Measurements from ENCODE around the gene SLBP. TPM values are rescaled to one million over a fixed set of nuclear protein-coding genes. Genes with fewer than 3 reads are reported as not detected.

SLBP gene
- total and polyA plus RNA-seq, 10 of the 15 experiments (the other 5 are each of a cell fraction or from before 2014, with no cell fraction given), result 94.4 to 278 (median 158) TPM

- Histone ChIP-seq H3K27me3 (replicated peaks in 1 of 2; ENCODE audit: control insufficient read depth in 2 of 2, insufficient read depth in 2 of 2, low read length in 1 of 2) (no peaks in the 10 kb centered on the region), H3K27ac (ENCODE audit: control insufficient read depth, insufficient read depth) (no peak overlapping the region), H3K9ac (ENCODE audit: control insufficient read depth, insufficient read depth, low read length) (no peak overlapping the region), H3K9me3 (replicated peaks; ENCODE audit: control insufficient read depth, insufficient read depth, low read length) (no peaks in the 10 kb centered on the region; the same call in 2 of the 3 replicates), H3K79me2 (ENCODE audit: control insufficient read depth, insufficient read depth, low read length) (no peaks in the 10 kb centered on the region), H3K4me1 (ENCODE audit: control insufficient read depth, insufficient read depth, low read length) (no peaks in the 10 kb centered on the region), H3K4me2 (ENCODE audit: control insufficient read depth, insufficient read depth) (no peak overlapping the region), H3K4me3 (no peak overlapping the region), H2AFZ (ENCODE audit: control insufficient read depth, low read depth, low read length) (no peak overlapping the region), H4K20me1 (ENCODE audit: control insufficient read depth, insufficient read depth) (no peaks in the 10 kb centered on the region), H3K36me3 (ENCODE audit: control insufficient read depth in 2 of 2, insufficient read depth in 2 of 2, low read length in 1 of 2) (no peaks in the 10 kb centered on the region)
- ChIA-PET RAD21 (ENCODE audit: unreplicated experiment) (no interaction called here), POLR2A (no interaction called here), SMC1A (ENCODE audit: uncharacterized antibody, unreplicated experiment) (no interaction called here), CTCF (no interaction called here)
- BruUV-seq (replicated peaks), result no TSS peak
- no peak for FAIRE-seq
- DNase-seq (ENCODE audit: low read depth, low spot score), result no peak
- intact Hi-C loops (cut with micrococcal nuclease; ENCODE audit: unreplicated experiment), result no loop called here
- WGBS (ENCODE audit: insufficient coverage, insufficient replicate concordance, low lambda C conversion rate, missing lambda C conversion rate), result 70% methylated on average over 18 of the region's 18 CpGs
- no peak for ATAC-seq
- in situ Hi-C loops (cut with MboI), result no loop called here
- TF ChIP-seq SREBF2 (IDR thresholded peaks at IDR 0.05; ENCODE audit: low read length) (no peak), TAF1 (IDR thresholded peaks at IDR 0.05; ENCODE audit: borderline replicate concordance, low read depth, low read length) (no peak), FOXM1 (IDR thresholded peaks at IDR 0.05; ENCODE audit: low read depth, low read length) (no peak), EZH2 (IDR thresholded peaks at IDR 0.05; ENCODE audit: borderline replicate concordance, control insufficient read depth, low read depth, low read length) (no peak), POLR2AphosphoS5 (IDR thresholded peaks at IDR 0.05; ENCODE audit: low read length) (no peak), PAX5 (IDR thresholded peaks at IDR 0.05; ENCODE audit: borderline replicate concordance, low read depth, low read length) (no peak), JUND (IDR thresholded peaks at IDR 0.05; ENCODE audit: low read depth, low read length) (no peak), IRF3 (IDR thresholded peaks at IDR 0.05) (no peak), TARDBP (IDR thresholded peaks at IDR 0.05; ENCODE audit: borderline replicate concordance) (no peak), ZBTB33 (IDR thresholded peaks at IDR 0.05) (no peak), MYB (IDR thresholded peaks at IDR 0.05; ENCODE audit: borderline replicate concordance, low read depth, low read length) (no peak), MEF2A (IDR thresholded peaks at IDR 0.05; ENCODE audit: insufficient read depth, low read depth, low read length) (no peak)
- TF ChIP-seq, protein P1, sequence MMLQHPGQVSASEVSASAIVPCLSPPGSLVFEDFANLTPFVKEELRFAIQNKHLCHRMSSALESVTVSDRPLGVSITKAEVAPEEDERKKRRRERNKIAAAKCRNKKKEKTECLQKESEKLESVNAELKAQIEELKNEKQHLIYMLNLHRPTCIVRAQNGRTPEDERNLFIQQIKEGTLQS (IDR thresholded peaks at IDR 0.05; ENCODE audit: borderline replicate concordance, extremely low read depth, low read depth, low read length), result no peak
Measured at GRCh38 chr4:1655676-1656075, 56.4 kb downstream of the SLBP start.

Data from GM12878 (cell line).